ENCODE results near the gene TSPOAP1. TPM values are rescaled to one million over a fixed set of nuclear protein-coding genes. Genes with fewer than 3 reads are reported as not detected.

Gene TSPOAP1
- total RNA-seq, 1 donor from 2014 or later, result 13.6 TPM

Small RNA genes within 50 kb of the gene (microRNA-seq; reads per million reads assigned to microRNA genes)
- gene MIR4736, result not detected

Other genes starting within 250 kb of the TSPOAP1 start
- gene DYNLL2, start 245.4 kb downstream of the TSPOAP1 start, total RNA-seq, result 81.5 TPM
- gene OR4D1, start 180.4 kb downstream of the TSPOAP1 start, total RNA-seq, result not detected
- gene OR4D2, start 161.8 kb downstream of the TSPOAP1 start, total RNA-seq, result not detected
- not detected for gene EPX, start 136.1 kb downstream of the TSPOAP1 start, total RNA-seq
- gene MKS1, start 109.5 kb downstream of the TSPOAP1 start, total RNA-seq, result 7.9 TPM
- gene LPO, start 90.2 kb downstream of the TSPOAP1 start, total RNA-seq, result not detected
- 0.05 TPM for gene MPO, start 47.9 kb downstream of the TSPOAP1 start, total RNA-seq
- gene SUPT4H1, start 23.4 kb upstream of the TSPOAP1 start, total RNA-seq, result 59.2 TPM
- 3.8 TPM for gene RNF43, start 88.7 kb upstream of the TSPOAP1 start, total RNA-seq
- not detected for gene HSF5, start 159.6 kb upstream of the TSPOAP1 start, total RNA-seq
- 11.3 TPM for gene MTMR4, start 185.8 kb upstream of the TSPOAP1 start, total RNA-seq

All from Right ventricle myocardium superior (tissue), 1 donor.